Mammary epithelial cell (primary cell): ENCODE measurements around the gene ZCCHC2.

Experiments used
- CTCF ChIP-seq, 2 donors: IDR thresholded peaks in 1 of 2; conservative IDR thresholded peaks in 1 of 2; 2 replicates each; pipeline ENCODE4 v1.5.1; 2011 to 2012; ENCODE audit warnings: inconsistent platforms in 2 of 2, low read length in 2 of 2, mild to moderate bottlenecking in 2 of 2, control low read depth in 1 of 2, low read depth in 1 of 2; ENCODE audit not compliant: insufficient read depth in 1 of 2; ENCODE audit errors: extremely low read depth in 1 of 2
- EZH2 ChIP-seq: IDR thresholded peaks from 2 replicates; pipeline ENCODE4 v1.6.1; 2012; ENCODE audit warnings: low read length, inconsistent platforms, borderline replicate concordance

- TF ChIP-seq CTCF (conservative IDR thresholded peaks at IDR 0.05 in 1 of 2, IDR thresholded peaks at IDR 0.05 in 1 of 2; ENCODE audit: extremely low read depth in 1 of 2, insufficient read depth in 1 of 2, low read depth in 1 of 2, low read length in 2 of 2) (no peak), EZH2 (no peak)
These were observed 33.6 kb downstream of the ZCCHC2 start for GRCh38 chr18:62556397-62556796.
